ENCODE results near the gene PDZD4.

The PDZD4 gene

DNA sequence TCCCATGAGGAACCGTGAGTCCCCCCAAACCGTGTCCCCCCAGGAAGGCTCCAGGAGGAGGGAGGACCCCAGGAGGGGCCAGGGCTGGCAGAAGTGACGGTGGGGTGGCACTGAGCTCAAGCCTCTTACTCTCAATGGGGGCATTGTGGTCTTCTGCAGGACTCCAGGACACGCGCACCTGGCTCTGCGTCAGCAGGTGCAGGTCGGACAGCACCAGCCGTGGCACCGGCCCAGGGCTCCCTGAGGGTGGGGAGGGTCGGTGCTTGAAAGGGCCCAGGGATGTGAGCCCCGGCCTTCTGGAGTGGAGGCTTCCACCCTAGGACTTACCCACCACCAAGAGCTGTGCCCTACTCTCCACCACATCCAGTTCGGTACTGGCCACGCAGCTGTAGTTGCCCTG, 37.3 kb upstream of the PDZD4 start:
- DNase-seq, result no peak

DNA sequence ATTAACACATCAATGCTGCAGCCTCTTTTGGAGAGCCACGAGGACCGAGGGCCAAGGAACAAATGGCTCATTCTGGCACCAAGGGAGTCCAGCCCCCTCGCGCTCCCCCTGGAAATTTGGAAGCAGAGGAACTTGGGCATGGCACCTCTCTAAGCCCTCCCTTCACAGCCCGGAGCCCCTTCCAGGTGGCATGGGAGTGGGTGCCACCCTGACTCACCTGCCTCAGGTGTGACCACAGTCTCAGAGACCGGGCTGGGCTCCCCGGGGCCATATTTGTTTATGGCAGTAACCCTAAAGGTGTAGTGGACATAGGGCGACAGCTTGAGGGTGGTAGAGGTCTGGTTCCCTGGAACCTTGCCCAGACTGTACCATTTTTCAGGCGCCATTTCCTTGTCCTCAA, 36.8 kb upstream of the PDZD4 start:
- no peak for DNase-seq

DNA sequence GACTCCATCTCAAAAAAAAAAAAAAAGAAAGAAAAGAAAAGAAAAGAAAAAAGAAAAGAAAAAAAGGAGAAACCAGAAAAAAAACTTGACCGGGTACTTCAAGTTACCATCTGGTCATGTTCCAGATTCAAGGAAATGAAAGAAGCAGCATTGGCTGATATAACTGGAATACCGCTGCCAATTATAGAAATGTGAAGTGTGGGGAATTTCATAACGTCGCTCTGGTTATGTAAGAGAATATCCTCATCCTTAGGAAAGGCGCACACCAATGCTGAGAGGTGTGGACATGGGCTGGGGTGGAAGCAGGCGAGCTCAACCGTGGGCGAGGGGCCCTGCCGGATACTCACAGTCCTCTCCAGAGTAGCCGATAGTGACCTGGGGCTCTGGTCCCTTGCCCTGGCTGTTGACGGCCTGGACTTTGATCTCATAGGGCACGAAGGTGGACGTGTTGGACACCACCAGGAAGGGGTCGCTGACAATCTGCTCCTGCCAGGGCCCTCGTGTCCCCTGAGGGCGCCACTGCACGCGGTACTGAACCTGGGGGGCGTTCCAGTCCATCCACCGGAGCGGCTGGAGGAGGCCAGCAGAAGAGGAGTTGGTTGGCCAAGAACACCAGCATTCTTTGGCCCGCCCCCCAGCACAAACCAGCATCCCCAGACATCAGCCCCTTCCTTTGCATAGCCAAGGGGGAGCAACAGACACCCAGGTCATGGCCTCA, 36.1 kb upstream of the PDZD4 start:
- DNase-seq, result no peak

DNA sequence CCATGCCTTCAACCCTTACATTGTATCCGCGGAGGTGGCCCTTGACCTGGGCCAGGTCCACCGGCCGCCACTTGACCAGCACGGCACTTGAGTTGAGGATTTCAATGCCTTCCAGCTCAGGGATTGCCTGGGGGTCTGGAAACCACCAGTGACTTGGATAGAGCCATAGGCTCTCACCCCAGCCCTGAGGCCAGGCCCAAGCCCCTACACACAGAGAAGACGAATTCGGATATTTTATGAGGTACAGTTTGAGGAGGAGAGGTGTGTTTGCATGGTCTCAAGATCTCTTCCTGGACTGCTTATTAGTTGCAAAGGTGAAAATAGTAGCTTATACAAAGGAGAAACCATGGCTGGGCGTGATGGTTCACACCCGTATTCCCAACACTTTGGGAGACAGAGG, 35.3 kb upstream of the PDZD4 start:
- DNase-seq, result no peak

DNA sequence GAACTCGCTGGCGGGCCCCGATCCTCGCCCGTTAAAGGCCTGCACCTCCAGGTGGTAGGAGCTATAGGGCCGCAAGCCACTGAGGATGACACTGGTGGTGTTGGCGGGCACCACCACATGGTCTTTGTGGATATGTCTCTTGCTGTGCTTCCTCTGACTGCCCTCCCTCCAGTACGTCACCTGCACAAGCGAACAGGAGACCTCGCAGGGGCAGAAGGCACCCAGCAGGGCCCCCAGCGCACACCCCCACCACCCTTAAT, 34.9 kb upstream of the PDZD4 start:
- DNase-seq, result no peak

DNA sequence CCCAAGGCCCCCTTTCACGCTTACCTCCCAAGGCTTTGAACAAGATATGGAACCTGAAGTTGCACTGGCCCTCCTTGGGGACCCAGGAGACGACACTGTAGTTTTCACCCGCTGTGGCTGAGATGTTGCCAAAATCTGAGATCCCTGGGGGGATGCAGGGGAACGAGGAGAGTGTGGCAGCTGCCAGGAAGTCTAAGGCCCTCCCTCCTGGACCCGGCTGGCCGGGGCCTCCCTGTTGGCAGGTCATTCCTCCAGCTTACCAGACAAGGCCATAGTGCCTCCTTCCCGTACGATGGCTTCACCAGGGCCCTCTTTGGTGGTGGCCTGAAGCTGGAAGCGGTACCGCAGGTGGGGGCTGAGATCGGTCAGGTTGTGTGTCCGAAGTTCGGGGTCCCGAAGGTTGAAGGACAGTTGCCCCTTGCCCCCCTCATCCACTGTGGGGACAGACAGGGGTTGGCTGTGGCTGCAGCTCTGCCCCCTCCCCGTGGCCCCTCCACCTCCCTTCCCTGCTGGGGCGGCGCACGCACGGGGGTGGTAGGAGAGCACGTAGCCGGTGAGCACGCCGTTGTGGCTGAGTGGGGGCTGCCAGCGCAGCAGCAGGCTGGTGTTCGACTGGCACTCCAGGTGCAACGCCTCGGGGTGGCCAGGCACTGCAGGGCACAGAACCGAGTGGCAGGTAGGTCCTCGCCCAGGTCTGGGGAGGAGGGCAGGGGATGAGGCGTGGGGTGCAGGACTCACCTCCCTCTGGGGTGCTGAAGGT, 34.4 kb upstream of the PDZD4 start:
- no peak for DNase-seq

DNA sequence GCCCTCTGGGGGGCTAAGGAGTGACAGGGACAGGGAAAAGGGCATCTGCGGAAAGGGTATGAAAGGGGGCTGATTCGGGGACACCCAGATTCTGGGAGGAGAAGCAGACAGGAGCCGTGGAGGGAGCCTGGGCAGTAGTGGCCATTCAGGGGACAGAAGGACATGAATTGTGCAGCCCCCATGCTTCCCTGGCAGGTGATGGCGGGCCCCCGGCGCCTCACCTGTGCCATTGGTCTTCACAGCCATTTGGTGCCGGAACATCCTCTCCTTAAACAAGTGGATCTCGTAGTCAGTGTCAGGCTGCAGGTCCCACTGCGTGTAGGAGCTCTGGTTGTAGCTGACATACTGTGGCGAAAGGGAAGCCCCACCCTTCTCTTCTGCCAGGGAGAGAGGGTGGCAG, 33.8 kb upstream of the PDZD4 start:
- DNase-seq, result no peak

DNA sequence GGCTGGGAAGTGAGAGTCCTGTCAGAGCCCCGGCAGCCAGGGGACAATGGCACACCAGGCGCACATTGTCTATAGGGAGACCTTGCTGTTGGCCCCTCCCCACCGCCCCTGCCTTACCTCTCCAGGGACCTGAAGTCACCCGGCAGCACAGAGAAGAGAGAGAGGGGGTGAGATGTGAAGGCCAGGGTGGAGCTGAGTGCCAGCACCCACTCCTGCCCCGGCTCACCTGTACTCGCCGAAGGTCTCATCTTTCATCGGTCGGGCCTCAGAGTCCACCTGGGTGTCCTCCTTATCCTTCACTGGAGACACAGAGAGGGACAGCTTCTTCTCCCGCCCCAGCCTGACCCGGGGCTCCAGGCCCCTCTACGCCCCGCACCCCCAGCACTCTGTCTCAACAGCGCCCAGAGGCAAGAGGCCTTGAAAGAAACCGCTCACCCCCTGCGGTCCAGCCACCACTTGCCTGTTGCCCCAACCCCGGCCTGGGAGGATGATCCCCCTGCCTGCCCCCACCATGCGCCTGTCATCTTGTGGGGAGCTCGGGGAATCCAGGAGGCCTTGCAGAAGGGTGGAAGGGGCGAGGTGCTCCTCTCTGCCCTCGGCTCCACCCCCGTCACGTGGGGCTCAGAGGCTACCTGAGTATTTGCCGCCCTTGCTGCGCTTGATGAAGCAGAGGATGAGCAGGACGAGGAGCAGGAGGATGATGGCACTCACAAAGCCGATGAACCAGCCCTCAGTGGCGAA, 33.1 kb upstream of the PDZD4 start:
- DNase-seq, result no peak

DNA sequence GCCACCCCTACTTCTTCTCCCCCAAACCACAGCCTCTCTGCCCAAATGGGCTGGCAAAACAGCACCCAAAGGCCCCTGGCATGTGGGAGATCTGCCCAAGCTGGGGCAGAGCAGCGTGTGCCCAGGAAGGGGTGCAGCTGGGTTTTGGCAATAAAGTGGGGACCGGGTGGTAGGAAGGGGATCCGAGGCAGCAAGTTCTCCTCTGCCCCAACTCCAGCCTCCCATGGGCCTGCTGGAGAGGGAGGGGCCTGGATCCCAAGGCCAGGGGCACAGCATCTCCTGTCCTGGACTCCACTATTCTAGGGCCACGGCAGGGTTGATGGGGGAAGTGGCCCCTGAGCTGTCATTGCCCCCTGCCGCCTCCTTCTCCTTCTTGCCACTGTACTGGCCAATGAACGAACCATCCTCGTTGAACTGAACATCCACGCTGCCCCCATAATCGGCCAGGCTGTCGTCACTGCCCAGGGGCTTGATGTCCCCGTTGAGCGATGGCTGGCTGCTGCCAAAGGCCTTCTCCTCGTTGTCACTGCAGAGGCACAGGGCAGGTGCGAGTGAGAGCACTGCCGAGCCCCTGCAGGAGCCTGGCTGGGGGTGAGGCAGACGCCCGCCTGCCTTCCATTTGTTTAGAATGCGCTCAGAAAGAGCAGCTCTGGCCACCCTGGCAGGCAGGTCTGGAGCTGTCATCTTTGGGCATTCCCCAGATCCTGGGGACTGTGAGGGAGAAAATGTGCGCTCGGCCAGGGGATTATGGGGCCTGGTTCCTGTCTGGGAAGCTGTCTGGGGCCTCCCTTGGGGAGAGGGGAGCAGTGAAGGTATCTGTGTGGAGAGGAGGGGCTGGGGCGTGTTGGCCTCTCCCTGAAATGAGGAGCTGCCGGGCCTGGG, 32.3 kb upstream of the PDZD4 start:
- no peak for DNase-seq

DNA sequence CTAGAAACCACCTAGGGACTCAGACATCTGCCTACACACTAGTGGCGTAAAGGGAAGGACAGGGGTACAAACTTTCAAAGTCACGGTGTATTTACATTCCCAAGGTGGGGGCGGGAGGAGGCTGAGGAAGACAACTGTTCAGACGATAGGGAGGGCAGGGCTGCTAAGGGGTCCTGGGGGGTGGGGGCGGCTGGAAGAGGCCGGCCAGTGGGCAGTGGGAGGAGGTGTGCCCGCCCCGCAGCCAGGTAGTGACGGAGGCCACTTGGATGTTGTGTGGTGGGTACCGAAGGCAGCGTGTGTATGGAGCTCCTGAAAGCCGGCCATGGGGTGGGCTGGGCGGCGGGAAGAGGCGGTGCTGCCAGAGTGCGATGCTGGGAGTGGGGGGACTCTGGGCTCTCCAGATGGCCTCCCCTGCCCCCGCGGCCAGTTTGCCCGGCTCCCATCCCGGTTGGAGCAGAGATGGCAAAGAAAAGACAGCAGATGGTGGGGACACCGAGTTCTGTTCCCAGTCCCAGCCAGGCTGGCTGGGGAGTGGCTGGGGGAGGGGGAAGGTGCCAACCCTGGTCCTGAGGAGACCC, 31.5 kb upstream of the PDZD4 start:
- DNase-seq, result no peak

DNA sequence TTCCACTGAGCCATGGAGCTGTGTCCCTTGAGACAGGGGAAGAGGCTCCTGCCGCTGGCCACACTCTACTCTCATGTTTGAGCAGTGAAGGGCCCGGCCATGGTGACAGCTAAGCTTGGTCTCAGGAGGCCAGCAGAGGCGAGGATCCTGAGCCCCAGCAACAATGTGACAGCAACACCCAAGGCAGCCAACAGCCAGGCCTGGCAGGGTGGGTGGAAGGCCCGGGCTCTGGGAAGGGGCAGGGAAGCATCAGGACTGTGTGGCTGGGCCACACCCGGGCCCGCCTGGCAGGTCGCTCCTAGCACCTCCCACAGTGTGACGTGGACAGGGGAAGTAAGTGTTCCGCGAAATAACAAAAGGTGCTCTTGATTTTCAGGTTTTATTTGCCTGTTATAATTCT, 30.8 kb upstream of the PDZD4 start:
- no peak for DNase-seq

DNA sequence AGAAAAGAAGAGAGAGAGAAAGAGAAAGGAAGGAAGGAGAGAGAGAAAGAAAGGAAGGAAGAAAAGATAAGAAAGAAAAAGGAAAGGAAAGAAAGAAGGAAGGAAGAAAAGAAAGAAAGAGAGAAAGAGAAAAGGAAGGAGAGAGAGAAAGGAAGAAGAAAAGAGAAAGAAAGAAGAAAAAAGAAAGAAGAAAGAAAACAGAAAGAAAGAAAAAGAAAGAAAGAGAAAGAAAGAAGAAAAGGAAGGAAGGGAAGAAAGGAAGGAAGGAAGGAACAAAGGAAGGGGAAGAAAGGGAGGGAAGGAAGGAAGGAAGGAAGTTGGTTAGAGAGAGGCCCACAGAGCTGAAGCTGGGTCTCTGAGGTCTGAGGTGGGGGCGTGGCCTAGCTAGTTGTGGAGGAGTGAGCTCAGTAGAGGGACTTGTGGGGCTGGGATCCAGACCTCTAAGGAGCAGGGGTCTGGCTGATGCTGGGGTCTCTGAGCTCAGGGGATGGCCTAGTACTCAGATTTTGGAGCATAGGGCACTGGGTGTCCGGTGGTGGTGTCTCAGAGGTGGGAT, 27.1 kb upstream of the PDZD4 start:
- no peak for DNase-seq

DNA sequence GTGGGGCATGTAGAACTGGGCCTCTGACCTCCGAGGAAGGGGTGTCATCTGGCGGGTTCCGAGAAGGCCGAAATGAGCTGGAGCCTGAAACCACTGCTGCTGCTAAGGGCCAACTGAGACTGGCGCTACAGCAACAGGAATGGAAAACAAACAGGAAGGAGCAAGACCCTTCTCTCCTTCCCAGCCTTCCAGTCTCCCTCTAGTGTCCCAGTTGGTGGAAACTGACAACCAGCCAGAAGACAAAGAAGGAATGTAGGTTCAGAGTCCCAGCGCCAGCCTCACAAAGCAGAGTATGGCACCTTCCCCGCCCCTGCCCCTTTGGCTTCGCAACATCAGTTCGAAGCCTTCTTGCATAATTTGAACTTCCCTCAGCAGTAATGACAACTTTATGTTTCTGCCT, 24.4 kb upstream of the PDZD4 start:
- no peak for DNase-seq

DNA sequence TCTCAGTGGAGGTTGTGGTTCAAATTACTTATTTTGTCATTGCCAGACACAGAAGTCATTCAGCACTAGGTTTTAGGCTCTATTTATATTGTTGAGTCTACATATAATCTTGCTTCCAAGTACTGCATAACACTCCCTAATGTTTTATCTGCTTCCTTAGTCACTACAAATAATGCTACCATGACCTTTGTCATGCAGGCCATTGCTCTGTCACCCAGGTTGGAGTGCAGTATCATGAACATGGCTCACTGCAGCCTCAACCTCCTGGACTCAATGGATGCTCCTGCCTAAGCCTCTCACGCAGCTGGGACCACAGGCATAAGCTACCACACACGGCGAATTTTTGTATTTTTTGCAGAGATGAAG, 23.5 kb upstream of the PDZD4 start:
- DNase-seq, result no peak

DNA sequence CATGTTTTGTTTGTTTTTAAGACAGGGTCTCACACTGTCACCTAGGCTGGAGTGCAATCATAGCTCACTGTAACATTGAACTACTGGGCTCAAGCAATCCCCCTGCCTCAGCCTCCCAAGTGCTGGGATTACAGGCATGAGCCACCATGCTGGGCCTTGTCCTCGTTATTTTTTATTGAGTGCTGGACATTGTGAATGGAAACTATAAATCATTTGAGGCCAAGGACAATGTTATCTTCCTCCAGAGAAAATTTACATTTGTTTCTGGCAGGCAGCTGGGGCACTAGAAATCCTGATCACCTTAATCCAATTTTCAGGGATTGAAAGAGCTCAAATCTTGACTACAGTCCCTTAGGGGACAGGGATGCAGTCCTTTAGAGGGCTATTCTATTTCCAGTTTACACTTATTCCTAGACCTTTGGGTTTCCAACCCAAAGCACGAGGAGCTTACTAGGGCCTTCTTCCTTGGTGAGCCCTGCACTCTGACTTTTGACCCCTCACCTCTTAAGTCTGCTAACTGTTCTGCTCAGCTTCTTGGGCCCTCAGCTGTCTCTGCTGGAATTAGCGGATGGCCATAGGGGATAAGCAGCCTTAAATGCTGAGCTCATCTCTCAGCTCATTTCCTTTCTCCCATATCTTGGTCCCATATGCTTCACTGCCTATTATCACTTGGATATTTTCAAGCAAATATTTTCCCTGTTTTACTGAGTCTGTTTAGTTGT, 23.0 kb upstream of the PDZD4 start:
- DNase-seq, result no peak

DNA sequence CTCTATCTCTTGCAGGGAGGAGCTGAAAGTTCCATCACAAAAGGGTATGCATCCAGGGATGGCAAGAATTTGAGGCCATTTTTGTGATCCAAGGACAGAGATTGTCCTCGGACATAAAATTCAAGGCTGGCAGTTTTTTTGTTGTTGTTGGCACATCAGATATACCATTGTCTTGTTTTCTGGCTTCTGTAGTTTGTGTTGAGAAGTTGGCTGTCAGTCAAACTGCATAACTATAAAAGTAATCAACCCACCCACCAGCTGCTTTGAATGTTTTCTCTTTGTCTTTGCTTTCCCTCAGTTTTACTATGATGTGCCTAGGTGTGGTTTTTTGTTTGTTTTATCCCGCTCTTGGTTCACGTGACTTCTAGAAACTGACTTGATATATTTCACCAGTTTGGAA, 21.6 kb upstream of the PDZD4 start:
- no peak for DNase-seq

DNA sequence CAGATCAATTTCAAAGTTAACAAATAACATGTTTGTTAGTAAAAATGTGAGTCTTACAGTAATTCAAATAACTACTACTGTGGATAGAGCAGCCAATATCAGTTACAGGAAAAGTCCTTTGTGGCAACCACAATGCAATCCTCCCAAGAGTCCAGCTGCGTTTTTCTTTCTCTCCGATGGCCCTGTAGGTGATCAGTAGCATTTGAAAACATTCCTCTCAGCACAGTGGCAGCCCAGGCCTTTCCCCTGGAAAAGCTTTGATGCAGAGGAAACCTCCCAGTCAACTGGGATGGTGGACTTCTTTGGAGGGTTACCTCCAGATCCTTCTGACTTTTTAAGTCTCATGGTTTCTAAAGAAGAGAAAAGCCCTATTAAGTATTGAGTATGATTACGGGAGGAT, 18.0 kb upstream of the PDZD4 start:
- DNase-seq, result no peak

DNA sequence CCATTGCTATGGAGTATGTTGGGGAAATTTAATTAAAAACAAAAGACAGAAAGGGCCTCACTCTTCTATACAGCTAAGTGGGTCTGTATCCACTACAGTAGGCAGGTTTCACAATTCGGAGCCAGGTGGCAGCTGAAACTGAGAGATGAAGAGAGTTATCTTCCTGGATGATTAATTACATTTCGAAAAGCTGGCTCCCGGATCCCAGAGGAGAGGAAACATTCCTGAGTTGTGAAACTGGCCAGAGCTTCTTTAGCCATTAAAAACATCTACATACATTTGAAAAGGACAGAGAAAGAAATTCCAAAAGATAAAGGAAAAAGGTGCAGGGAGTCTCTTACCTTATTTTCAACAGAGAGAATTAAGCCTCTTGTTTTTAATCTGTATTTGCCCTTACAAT, 15.5 kb upstream of the PDZD4 start:
- no peak for DNase-seq

DNA sequence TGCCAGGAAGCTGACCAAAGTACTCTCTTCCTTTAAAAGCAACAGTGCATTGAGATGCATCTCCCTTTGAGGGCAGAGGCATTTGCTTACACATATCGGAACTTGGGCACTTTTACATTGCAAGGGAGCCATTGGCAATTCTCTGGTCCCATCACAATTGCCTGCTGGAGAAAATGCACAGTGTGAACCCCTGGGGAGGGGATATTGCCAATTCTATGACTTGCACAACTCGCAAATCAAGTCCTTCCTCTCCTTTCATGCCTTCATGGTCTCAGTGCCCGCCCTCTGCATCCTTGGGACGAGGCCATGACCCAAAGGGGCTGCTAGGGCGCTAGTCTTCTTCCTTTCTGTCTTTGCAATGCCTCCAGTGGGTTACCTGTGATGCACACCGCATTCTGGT, 14.9 kb upstream of the PDZD4 start:
- no peak for DNase-seq

DNA sequence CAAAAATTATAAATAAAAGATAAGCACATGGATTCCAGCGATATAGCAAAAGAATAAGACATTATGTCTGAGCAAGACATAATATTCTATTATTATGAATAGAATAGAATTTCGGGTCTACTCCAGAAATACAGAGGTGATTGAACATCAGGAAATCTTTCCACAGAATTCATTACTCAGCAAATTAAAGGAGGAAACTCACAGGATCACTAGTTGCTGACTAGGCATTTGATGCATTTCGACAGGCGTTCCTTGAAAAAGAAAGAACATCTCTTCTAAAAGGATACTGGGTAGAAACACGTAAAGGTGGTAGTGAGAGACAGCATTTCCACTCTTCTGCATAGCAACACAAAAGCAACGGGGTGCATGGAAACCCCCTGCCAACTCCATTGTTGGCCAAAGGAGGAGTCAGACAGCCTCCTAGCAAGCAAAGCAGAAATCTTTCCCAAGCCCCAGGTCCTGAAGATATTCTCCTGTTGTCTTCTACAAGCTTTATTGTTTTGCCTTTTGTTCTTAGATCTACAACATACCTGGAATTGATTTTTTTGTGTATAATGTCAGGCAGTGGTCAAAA, 14.3 kb upstream of the PDZD4 start:
- no peak for DNase-seq

DNA sequence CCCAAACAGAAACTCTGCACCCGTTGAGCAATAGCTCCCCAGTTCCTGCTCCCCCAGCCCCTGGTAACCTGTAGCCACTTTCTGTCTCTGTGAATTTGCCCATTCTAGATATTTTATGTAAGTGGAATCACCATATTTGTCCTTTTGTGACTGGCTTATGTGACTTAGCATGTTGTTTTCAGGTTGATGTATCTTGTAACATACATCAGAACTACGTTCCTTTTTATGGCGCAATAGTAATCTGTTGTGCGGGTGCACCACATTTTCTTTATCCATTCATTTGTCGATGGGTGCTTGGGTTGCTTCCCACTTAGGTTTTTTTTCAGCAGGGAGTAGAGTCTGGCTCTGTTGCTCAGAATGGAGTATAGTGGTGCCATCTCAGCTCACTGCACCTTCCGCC, 6.6 kb upstream of the PDZD4 start:
- DNase-seq, result no peak

Measured in right kidney (tissue), 1 donor.